ENCODE measurements around the gene MIER3. TPM values are rescaled to one million over a fixed set of nuclear protein-coding genes. Genes with fewer than 3 reads are reported as not detected.

The MIER3 gene
- total RNA-seq, 1 donor from 2014 or later, result 30.0 TPM

DNA sequence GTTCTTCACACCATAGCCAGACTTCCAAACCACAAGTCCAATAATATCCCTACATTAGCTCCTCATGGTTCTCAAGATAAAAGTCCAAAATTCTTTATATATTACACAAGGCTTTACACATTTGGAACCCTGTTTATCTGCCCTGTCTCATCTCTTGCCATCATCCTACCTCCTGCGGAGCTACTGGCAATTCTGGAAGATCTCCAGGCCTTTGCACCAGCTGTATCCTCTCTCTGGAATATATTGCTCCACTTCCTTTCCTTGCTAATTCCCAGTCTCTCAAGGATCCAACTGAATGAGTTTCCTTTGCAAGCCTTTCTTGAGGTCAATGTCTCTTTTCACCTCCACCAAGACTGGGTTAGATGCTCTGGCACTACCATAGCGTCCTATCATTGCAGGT lies 41.3 kb upstream of the MIER3 start:
- H4K20me1 ChIP-seq (ENCODE audit: insufficient read depth, low read length), result no peaks in the 10 kb centered on the region
- no peak overlapping the region for H2AFZ ChIP-seq (ENCODE audit: low read depth, low read length)
- no peaks in the 10 kb centered on the region for H3K36me3 ChIP-seq (ENCODE audit: insufficient read depth, low read length)
- H3K4me2 ChIP-seq (ENCODE audit: low read length), result no peak overlapping the region
- Mint-ChIP-seq H3K9me3 (ENCODE audit: unreplicated experiment) (no peaks in the 10 kb centered on the region), H3K4me1 (ENCODE audit: low read depth, unreplicated experiment) (no peaks in the 10 kb centered on the region), H3K27ac (ENCODE audit: unreplicated experiment) (no peak overlapping the region), H3K36me3 (ENCODE audit: low read depth, unreplicated experiment) (no peaks in the 10 kb centered on the region), H3K27me3 (ENCODE audit: low read depth, unreplicated experiment) (peaks cover 3% of the 10 kb centered on the region), H3K4me3 (ENCODE audit: unreplicated experiment) (no peak overlapping the region)
- DNase-seq (ENCODE audit: low read depth), result no peak
- H3K9me3 ChIP-seq (ENCODE audit: insufficient read depth, low read depth, low read length), result no peaks in the 10 kb centered on the region
- no peak overlapping the region for H3K27ac ChIP-seq (ENCODE audit: low read depth, low read length)
- H3K4me1 ChIP-seq (ENCODE audit: insufficient read depth, low read length), result no peaks in the 10 kb centered on the region
- H3K9ac ChIP-seq (ENCODE audit: low read length), result no peak overlapping the region
- no peaks in the 10 kb centered on the region for H3K79me2 ChIP-seq (ENCODE audit: insufficient read depth, low read length)
- no peak overlapping the region for H3K4me3 ChIP-seq (ENCODE audit: insufficient read depth, low read depth, low read length)
- TF ChIP-seq EZH2 (IDR thresholded peaks at IDR 0.05; ENCODE audit: insufficient read depth, low read length), result no peak
- TF ChIP-seq, protein P1, sequence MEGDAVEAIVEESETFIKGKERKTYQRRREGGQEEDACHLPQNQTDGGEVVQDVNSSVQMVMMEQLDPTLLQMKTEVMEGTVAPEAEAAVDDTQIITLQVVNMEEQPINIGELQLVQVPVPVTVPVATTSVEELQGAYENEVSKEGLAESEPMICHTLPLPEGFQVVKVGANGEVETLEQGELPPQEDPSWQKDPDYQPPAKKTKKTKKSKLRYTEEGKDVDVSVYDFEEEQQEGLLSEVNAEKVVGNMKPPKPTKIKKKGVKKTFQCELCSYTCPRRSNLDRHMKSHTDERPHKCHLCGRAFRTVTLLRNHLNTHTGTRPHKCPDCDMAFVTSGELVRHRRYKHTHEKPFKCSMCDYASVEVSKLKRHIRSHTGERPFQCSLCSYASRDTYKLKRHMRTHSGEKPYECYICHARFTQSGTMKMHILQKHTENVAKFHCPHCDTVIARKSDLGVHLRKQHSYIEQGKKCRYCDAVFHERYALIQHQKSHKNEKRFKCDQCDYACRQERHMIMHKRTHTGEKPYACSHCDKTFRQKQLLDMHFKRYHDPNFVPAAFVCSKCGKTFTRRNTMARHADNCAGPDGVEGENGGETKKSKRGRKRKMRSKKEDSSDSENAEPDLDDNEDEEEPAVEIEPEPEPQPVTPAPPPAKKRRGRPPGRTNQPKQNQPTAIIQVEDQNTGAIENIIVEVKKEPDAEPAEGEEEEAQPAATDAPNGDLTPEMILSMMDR (IDR thresholded peaks at IDR 0.05; ENCODE audit: insufficient read depth, low read depth, low read length), result no peak
- no peak for FAIRE-seq
- no peaks in the 10 kb centered on the region for H3K27me3 ChIP-seq (ENCODE audit: insufficient read depth, low read length)

- no peak for DNase-seq (ENCODE audit: low read depth)
- TF ChIP-seq, protein P1 (IDR thresholded peaks at IDR 0.05; ENCODE audit: insufficient read depth, low read depth, low read length), result no peak
- no peak for TF ChIP-seq EZH2 (IDR thresholded peaks at IDR 0.05; ENCODE audit: insufficient read depth, low read length)
- no peak overlapping the region for H2AFZ ChIP-seq (ENCODE audit: low read depth, low read length)
- H3K79me2 ChIP-seq (ENCODE audit: insufficient read depth, low read length), result no peaks in the 10 kb centered on the region
- no peaks in the 10 kb centered on the region for H4K20me1 ChIP-seq (ENCODE audit: insufficient read depth, low read length)
- Mint-ChIP-seq H3K4me3 (ENCODE audit: unreplicated experiment) (no peak overlapping the region), H3K27ac (ENCODE audit: unreplicated experiment) (no peak overlapping the region), H3K27me3 (ENCODE audit: low read depth, unreplicated experiment) (peaks cover 3% of the 10 kb centered on the region), H3K4me1 (ENCODE audit: low read depth, unreplicated experiment) (peaks cover 10% of the 10 kb centered on the region), H3K9me3 (ENCODE audit: unreplicated experiment) (no peaks in the 10 kb centered on the region), H3K36me3 (ENCODE audit: low read depth, unreplicated experiment) (no peaks in the 10 kb centered on the region)
- H3K4me2 ChIP-seq (ENCODE audit: low read length), result no peak overlapping the region
- H3K4me3 ChIP-seq (ENCODE audit: insufficient read depth, low read depth, low read length), result no peak overlapping the region
- H3K9ac ChIP-seq (ENCODE audit: low read length), result no peak overlapping the region
- no peaks in the 10 kb centered on the region for H3K27me3 ChIP-seq (ENCODE audit: insufficient read depth, low read length)
- no peaks in the 10 kb centered on the region for H3K9me3 ChIP-seq (ENCODE audit: insufficient read depth, low read depth, low read length)
- no peaks in the 10 kb centered on the region for H3K36me3 ChIP-seq (ENCODE audit: insufficient read depth, low read length)
- H3K27ac ChIP-seq (ENCODE audit: low read depth, low read length), result no peak overlapping the region
- FAIRE-seq, result no peak
- no peaks in the 10 kb centered on the region for H3K4me1 ChIP-seq (ENCODE audit: insufficient read depth, low read length)
Observed at GRCh38 chr5:56989676-56990075, 37.8 kb upstream of the MIER3 start.

GRCh38 chr5:56988490-56988889 lies 36.6 kb upstream of the MIER3 start:
- Histone ChIP-seq H3K4me3 (ENCODE audit: insufficient read depth, low read depth, low read length) (no peak overlapping the region), H3K27me3 (ENCODE audit: insufficient read depth, low read length) (no peaks in the 10 kb centered on the region), H3K9ac (ENCODE audit: low read length) (no peak overlapping the region), H3K4me1 (ENCODE audit: insufficient read depth, low read length) (no peaks in the 10 kb centered on the region), H3K79me2 (ENCODE audit: insufficient read depth, low read length) (no peaks in the 10 kb centered on the region), H3K36me3 (ENCODE audit: insufficient read depth, low read length) (no peaks in the 10 kb centered on the region), H4K20me1 (ENCODE audit: insufficient read depth, low read length) (no peaks in the 10 kb centered on the region), H2AFZ (ENCODE audit: low read depth, low read length) (no peak overlapping the region), H3K4me2 (ENCODE audit: low read length) (no peak overlapping the region), H3K9me3 (ENCODE audit: insufficient read depth, low read depth, low read length) (no peaks in the 10 kb centered on the region), H3K27ac (ENCODE audit: low read depth, low read length) (no peak overlapping the region)
- FAIRE-seq, result no peak
- H3K36me3 Mint-ChIP-seq (ENCODE audit: low read depth, unreplicated experiment), result no peaks in the 10 kb centered on the region
- H3K27me3 Mint-ChIP-seq (ENCODE audit: low read depth, unreplicated experiment), result no peaks in the 10 kb centered on the region
- no peak overlapping the region for H3K27ac Mint-ChIP-seq (ENCODE audit: unreplicated experiment)
- H3K4me1 Mint-ChIP-seq (ENCODE audit: low read depth, unreplicated experiment), result peaks cover 21% of the 10 kb centered on the region
- no peak for DNase-seq (ENCODE audit: low read depth)
- no peaks in the 10 kb centered on the region for H3K9me3 Mint-ChIP-seq (ENCODE audit: unreplicated experiment)
- no peak overlapping the region for H3K4me3 Mint-ChIP-seq (ENCODE audit: unreplicated experiment)
- no peak for TF ChIP-seq EZH2 (IDR thresholded peaks at IDR 0.05; ENCODE audit: insufficient read depth, low read length)
- TF ChIP-seq, protein P1 (IDR thresholded peaks at IDR 0.05; ENCODE audit: insufficient read depth, low read depth, low read length), result no peak
